HG02610 (cell line): ENCODE measurements around the gene FGF18.
"Not testable (repeated sequence)": the region's sequence is repeated elsewhere in the genome, so short reads cannot be mapped to it uniquely, and the experiment has no call there.

Source experiments
- ATAC-seq: cut with Tn5 transposase; IDR thresholded peaks from one replicate; pipeline ENCODE4 v1.9.1; 2021; ENCODE audit warnings: mild to moderate bottlenecking, moderate library complexity; ENCODE audit not compliant: unreplicated experiment

The FGF18 gene, protein sequence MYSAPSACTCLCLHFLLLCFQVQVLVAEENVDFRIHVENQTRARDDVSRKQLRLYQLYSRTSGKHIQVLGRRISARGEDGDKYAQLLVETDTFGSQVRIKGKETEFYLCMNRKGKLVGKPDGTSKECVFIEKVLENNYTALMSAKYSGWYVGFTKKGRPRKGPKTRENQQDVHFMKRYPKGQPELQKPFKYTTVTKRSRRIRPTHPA

DNA sequence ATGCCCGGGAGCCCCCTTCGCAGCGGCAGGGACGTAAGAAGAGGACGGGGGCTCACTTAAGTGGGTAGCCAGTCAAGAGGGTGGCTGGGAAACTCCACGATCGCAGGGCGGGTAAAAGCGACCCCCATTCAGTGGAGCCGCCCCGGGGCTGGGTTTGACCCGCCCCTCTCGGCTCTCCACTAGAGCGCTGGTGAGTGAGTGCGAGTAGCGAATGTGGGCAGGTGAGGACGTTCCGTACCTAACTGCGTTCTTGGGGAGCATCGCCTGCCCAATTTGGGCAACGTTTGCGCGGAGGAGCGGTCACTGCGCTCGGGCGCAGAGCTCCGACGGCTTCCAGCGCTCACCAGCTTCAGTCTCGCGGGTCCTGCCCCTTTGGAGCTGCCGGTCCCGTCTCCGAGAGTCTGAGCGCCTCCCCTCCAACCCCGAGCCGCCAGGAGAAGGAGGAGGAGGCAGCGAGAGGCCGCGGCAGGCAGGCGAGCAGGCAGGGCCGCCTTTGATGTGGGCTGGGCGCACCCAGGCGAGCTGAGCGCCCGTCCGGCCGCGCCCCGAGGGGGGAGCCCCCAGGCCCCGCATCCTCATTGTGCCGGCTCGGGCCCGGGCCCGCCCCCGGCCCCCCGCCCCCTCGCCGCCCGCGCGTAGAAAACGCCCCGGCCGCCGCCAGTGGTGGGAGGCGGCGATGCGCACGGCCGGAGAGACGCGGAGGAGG is at the start of gene FGF18:
Gene FGF18, plus strand, starts transcription at position 666 of the 706 bp plus-strand sequence. CDS start 553 bp downstream, outside the sequence.
- peak; percentile 65 for ATAC-seq

DNA sequence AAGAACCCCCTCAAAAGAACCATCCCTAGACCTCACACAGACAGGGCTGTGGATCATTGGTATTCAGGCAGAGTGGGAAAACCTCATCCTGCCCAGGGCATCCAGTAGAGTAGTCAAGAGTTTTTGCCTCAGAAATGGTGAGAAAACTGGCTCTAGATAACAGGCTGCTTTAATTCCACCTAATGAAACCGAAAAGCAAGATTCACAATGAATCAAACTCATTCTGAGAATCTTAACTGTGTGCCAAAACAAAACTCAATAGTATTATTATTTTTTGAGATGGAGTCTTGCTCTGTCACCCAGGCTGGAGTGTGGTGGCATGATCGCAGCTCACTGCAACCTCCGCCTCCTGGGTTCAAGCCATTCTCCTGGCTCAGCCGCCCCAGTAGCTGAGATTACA is 49.5 kb upstream of the FGF18 start:
- no peak for ATAC-seq

DNA sequence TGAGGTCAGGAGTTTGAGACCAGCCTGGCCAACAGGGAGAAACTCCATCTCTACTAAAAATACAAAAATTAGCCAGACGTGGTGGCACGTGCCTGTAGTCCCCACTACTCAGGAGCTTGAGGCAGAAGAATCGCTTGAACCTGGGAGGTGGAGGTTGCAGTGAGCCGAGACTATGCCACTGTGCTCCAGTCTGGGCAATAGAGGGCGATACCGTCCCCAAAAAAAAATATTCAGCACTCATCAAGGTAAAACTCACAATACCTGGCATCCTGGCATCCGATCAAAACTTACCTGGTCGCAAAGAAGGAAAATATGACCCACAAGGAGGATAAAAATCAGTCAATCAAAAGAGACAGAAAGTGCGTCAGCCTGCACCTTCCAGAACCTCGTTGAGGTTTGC is 48.6 kb upstream of the FGF18 start:
- not testable (repeated sequence) for ATAC-seq

DNA sequence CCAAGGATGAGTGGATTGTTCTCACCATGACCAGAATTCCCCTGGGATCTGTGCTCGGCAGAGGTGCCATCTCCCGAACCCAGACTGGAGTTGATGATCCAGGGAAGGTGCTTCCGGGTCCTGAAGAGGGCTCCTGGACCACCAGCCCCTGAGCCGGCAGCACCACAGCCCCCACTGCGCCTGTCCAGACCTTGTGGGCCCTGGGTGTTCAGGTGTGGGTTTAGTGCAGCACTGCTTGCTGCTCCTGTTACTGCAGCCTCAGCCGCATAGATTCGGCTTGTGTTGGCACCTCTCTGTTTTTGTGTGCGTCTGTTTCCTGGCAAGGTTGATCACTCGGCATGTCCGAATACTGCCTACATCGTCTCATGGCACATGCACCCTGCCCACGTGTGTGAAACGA is 48.1 kb upstream of the FGF18 start:
- no peak for ATAC-seq

DNA sequence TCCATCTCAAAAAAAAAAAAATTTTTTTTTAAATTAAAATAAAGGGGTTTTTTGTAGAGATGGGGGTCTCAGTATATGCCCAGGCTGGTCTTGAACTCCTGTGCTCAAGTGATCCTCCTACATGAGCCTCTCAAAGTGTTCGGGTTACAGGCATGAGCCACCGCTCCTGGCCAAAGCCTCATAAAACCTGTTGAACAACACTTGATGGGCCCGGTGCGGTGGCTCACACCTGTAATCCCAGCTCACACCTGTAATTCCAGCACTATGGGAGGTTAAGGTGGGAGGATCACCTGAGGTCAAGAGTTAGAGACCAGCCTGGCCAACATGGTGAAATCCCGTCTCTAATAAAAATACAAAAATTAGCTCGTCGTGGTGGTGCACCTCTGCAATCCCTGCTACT is 39.5 kb upstream of the FGF18 start:
- no peak for ATAC-seq

DNA sequence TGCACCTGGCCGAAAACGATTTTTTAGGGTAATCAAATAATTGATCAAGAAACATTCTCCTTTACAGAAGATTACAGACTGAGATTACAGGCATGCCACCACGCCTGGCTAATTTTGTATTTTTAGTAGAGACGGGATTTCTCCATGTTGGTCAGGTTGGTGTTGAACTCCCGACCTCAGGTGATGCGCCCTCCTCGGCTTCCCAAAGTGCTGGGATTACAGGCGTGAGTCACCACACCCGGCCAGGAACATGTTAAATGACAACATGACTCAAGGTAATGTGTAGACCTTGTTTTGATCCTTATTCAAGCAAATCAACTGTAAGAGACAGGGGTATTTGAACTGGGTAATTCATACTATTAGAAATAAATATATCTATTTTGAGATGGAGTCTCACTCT is 35.0 kb upstream of the FGF18 start:
- not testable (repeated sequence) for ATAC-seq

DNA sequence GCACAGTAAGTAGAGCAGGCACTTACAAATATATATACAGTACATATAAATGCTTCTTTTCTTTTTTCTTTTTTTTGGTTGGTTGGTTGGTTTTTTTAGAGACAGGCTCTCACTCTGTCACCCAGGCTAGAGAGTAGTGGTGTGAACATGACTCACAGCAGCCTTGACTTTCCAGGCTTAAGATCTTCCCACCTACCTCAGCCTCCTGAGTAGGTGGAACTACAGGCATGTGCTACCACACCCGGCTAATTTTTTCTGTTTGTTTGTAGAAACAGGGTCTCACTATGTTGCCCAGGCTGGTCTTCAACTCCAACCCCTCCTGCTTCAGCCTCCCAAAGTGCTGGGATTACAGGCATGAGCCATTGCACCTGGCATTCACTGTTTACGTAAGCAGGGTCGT is 34.4 kb upstream of the FGF18 start:
- not testable (repeated sequence) for ATAC-seq

DNA sequence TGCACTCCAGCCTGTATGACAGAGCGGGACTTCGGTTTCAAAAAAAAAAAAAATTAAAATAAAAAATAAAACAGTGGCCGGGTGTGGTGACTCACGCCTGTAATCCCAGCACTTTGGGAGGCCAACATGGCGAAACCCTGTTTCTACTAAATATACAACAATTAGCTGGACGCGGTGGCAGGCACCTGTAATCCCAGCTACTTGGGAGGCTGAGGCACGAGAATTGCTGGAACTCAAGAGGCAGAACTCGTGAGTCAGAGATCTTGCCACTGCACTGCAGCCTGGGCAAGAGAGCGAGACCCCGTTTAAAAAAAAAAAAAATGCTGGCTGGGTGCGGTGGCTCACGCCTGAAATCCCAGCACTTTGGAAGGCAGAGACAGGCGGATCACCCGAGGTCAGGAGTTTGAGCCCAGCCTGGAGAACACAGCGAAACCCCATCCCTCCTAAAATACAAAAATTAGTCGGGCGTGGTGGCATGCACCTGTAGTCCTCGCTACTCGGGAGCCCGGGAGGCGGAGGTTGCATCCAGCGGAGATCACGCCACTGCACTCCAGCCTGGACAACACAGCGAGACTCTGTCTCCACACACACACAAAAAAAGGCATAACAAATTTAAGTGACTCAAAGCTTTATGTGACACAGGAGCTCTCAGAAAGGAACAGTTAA is 33.3 kb upstream of the FGF18 start:
- no peak for ATAC-seq

DNA sequence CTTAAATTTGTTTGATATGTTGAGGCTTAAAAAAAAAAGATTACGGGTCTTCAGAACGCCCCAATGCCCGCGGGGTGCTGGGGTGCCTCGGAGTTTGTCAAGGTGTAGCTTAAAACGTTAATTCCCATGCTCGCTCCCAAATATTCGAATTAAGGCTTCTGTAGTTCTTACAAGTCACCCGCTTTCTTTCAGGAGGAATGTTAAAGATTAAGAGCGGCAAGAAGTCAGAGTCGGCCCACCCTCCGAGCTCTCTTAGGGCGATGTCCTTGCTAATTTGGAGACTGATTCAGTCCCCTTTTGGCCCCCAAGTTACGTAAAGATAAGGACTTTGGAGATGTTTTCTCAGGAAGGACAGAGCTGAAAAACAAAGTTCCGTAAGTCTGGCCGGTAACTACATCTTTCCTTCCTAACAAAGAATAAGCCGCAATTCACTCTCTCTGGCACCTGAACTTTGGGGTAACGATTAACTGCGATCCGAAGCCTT is 32.5 kb upstream of the FGF18 start:
- no peak for ATAC-seq

DNA sequence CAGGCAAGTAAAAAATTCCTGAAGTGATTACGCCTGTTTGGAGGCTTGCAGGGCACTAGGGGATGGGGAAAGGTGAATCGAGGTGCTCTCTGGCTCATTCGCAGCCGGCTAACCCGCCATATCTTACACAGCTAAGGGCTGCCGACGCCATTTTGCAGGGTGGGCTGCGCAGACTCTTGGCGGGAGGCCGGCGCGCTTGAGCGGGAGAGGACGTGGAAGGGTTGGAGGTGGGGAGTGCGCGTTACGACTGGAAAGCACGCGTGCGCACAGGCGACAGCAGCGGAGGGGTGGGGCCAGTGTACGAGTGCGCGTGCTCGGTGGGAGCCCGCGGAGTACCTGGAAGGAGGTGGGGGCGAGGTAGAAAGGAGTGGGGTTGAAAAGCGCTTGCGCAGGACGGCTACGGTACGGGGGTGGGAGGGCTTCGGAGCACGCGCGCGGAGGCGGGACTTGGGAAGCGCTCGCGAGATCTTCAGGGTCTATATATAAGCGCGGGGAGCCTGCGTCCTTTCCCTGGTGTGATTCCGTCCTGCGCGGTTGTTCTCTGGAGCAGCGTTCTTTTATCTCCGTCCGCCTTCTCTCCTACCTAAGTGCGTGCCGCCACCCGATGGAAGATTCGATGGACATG is 32.0 kb upstream of the FGF18 start, which contains the start of gene NPM1:
Gene NPM1, plus strand, starts transcription at position 505 of the 625 bp plus-strand sequence. Its CDS starts 100 bp downstream, at position 605.
- ATAC-seq = peak; percentile 86

DNA sequence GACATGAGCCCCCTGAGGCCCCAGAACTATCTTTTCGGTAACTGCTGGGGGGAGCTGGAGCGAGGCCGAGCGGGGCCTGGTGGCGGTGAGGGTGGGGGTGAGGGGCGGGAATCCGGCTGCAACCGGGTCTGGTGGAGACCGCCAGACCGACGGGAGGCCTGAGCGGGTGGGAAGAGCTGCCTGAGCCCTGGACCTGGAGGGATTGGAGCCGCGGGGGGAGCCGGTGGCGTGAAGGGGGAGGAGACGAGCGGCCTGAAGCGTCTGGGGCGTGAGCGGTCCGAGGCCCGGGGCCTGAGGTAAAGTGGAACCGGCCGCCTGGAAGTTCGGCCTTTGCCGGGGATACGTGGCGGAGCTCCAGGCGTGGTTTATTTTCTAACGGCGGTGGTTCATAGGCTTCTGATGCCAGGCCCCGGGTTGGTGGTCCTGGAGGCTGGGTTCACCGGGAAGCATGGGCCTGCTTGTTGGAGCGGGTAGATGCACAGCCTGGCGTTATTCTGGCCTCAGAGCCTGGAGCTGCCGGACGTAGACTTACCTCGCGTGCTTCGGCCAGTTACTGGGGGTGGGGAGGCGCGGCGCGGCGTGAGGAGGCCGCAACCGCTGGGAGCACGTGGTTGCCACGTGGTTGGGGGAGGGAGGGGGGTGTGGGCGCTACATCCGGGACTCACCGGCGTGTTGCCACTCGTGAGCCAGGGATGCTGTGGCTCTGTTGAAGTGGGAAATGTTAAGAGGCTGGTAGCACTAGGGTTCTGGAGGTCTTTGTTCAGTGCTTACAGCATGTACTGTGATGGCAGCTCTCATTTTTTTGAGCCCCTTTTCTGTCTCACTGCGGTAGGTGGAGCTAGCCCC is 31.3 kb upstream of the FGF18 start:
- ATAC-seq = peak; percentile 33

DNA sequence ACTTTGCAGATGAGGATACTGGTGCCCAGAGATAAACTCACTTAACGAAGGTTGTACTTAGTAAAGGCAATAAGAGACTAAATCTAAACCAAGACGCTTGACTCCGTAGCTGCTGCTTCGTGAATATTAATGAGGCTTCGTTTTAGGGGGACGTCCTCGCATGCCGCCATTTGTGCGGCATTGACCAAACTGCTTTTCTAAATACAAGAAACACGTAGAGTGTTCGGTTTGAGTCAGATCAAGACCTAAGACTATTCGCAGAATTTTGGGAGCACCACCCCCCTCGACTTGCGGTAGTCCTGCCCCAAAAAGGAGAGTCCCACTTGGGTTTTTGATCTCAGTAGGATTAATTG is 30.7 kb upstream of the FGF18 start:
- ATAC-seq = peak; percentile 6

DNA sequence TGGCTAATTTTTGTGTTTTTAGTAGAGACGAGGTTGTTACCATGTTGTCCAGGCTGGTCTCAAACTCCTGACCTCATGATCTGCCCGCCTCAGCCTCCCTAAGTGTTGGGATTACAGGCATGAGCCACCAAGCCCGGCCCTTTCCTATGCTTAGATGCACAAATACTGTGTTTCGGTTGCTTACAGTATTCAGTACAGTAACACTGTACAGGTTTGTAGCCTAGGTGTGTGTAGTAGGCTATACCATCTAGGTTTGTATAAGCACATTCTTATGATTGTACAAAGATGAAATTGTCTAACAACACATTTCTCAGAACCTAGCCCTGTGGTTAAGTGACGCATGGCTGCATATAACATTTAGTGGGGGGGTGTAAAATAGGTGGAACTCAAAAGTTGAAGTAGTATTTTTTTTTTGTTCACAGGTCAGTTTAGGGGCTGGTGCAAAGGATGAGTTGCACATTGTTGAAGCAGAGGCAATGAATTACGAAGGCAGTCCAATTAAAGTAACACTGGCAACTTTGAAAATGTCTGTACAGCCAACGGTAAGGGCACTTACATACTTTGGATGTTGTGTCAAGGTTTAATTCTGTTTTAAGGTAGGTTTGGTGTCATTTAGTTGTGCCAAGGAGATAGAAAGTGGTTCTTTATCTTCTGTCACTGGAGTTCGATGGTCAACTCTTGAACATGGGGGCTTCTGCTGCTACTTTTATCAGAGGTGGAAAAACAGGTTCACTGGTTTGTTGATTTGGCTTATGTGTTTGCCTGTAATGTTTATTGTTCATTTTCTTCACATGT is 28.4 kb upstream of the FGF18 start:
- no peak for ATAC-seq

DNA sequence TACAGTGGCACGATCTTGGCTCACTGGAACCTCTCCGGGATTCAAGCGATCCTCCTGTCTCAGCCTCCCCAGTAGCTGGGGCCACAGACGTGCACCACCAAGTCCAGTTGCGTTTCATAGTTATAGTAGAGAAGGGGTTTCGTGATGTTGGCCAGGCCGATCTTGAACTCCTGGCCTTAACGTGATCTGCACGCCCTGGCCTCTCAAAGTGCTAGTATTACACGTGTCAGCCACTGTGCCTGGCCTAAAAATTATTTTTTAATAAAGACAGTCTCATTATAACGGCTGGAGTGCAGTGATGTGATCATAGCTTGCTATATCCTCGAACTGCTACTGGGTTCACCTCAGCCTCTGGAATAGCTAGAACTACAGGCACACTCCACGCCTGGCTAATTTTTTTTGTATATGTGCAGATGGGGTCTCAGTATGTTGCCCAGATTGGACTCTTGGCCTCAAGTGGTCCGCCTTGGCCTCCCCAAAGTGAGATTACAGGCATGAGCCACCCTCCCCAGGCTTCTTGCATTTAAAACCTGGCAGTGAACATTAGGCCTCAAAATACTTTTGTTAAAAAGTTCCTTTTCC is 27.4 kb upstream of the FGF18 start:
- ATAC-seq = no peak

DNA sequence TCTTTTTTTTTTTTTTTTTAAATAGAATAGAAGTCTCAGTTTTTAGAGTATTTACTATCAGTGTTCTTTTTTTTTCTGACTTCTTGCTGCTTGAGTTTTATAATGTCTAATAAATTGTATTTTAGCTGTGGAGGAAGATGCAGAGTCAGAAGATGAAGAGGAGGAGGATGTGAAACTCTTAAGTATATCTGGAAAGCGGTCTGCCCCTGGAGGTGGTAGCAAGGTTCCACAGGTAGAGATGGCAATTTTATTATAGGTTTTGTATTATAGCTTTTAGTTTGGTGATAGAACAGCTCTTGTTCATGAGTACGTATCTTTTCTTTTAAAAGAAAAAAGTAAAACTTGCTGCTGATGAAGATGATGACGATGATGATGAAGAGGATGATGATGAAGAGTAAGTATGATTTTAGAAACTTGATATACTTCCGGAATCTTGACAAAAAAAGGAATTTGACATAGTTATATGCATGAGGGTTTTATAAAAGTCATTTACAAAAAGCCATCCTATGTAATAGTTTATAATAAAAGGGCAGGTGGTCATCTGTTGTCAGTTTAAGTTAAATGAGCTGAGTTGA is 26.8 kb upstream of the FGF18 start:
- ATAC-seq = no peak

DNA sequence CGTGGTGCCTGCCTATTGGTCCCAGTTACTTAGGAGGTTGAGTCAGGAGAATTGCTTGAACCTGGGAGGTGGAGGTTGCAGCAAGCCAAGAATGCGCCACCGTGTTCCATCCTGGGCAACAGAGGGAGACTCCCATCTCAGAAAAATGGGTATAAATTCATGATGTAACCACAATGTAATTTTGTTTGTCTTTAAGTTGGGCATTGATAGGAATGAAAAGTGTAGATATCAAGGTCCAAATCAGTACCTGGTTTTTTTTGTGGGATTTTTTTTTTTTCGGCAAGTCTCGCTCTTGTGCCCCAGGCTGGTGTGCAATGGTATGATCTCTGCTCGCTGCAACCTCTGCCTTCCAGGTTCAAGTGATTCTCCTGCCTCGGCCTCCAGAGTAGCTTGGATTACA is 24.4 kb upstream of the FGF18 start:
- ATAC-seq = no peak

DNA sequence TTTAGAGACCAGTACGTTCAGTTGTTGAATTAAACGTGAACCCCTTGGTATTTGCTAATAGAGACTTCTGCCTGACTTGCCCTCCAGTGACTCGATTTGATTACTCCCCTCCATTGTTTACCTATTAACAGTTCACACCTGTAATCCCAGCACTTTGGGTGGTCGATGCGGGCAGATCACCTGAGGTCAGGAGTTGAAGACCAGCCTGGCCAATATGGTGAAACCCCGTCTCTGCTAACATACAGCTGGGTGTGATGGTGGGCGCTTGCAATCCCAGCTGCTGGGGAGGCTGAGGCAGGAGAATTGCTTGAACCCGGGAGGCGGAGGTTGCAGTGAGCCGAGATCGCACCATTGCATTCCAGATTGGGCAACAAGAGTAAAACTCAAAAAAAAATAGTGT is 22.9 kb upstream of the FGF18 start:
- ATAC-seq = not testable (repeated sequence)

DNA sequence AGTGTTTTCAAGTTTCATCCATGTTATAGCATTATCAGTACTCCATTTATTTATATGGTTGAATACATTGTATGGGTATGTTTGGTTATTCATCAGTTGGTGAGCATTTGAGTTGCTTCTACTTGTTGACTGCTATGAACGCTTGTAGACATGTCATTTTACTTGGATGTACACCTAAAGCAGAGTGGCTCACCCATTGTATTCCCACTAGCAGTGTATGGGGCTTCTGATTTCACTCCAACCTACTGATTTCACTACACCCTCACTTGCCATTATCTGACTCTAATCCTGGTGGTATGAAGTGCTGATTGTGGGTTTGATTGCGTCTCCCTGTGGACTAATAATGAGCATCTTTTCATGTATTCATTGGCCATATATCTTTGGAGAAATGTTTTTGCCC is 22.3 kb upstream of the FGF18 start:
- ATAC-seq = no peak

DNA sequence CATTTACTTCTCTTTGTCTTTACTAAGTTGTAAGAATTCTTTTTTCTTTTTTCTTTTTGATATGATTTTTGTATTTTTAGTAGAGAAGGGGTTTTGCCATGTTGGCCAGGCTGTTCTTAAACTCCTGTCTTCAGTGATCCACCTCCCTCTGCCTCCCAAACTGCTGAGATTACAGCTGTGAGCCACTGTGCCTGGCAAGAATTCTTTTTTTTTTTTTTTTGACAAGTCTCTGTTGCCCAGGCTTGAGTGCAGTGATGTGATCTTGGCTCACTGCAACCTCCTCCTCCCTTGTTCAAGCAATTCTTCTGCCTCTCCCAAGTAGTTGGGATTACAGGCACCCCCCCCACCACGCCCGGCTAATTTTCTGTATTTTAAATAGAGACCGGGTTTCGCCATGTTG is 21.8 kb upstream of the FGF18 start:
- no peak for ATAC-seq
